ENCODE measurements around the gene SLC25A45.

DNA sequence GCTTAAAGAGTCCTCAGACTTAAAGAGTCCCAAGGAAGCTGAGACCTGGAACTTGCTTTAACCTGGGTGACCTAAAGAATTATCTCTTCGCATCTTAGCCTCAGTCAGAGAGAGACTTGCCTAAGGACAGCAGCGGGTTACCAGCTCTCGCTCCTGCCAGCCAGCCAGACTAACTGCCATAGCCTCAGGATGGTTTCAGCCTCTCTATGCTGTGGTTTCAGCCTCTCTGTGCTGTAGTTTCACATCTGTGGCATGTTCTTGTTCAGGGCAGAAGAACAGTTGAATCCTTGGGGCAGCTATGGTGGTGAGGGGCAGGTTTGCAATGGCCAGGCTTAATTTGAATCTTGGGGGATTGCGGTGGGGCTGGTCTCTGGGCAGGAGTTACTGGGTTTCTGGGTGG lies 6.3 kb upstream of the SLC25A45 start:
- TF ChIP-seq, protein P1, sequence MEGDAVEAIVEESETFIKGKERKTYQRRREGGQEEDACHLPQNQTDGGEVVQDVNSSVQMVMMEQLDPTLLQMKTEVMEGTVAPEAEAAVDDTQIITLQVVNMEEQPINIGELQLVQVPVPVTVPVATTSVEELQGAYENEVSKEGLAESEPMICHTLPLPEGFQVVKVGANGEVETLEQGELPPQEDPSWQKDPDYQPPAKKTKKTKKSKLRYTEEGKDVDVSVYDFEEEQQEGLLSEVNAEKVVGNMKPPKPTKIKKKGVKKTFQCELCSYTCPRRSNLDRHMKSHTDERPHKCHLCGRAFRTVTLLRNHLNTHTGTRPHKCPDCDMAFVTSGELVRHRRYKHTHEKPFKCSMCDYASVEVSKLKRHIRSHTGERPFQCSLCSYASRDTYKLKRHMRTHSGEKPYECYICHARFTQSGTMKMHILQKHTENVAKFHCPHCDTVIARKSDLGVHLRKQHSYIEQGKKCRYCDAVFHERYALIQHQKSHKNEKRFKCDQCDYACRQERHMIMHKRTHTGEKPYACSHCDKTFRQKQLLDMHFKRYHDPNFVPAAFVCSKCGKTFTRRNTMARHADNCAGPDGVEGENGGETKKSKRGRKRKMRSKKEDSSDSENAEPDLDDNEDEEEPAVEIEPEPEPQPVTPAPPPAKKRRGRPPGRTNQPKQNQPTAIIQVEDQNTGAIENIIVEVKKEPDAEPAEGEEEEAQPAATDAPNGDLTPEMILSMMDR (IDR thresholded peaks at IDR 0.05): no peak
- no peak for TF ChIP-seq POLR2A (IDR thresholded peaks at IDR 0.05)

All from uterus (tissue), 2 donors.